ENCODE measurements around the gene RBBP7. TPM values are rescaled to one million over a fixed set of nuclear protein-coding genes. Genes with fewer than 3 reads are reported as not detected.

RBBP7 gene
- total RNA-seq, 1 experiment from 2014 or later, result 138 TPM

DNA sequence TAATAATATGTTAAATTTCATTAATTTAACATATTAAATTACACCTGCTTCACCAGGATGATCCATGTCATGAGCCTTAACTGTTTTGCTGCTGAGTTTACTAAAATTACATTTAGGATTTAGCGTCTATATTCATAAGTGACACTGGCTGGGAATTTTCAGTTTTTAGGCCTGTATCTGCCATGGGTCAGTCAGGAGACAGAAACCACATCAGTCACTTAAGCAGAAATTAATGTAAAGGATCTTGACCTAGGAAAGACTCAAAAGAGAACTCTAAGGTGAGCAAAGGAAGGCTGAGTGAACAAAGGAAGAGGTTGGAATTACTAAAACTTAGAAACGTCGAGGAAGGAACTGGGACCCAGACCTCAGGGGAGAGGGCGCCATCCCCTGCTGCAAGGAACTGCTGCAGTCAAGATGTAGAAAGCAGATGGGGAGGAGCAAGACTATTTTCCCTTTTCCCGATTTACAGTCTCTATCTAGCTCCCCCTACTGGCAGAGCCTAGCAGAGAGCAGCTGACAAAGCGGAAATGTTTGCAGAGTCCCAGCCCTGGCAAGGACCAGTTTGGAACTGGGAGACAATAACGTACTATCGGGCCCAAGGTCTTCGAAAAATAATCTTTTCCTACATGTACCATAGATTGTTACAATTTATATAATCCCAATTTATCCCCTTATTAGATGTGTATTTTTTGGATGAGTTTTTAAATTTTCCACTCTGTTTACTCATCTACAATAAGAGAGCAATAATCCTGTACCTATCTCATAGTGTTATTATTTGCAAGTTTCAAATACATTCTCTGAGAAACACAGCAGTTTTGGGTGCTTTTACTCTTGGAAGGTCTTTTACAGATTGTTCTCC is 22.6 kb upstream of the RBBP7 start:
- Histone ChIP-seq H3K4me2 (ENCODE audit: low read depth, low read length, poor library complexity, severe bottlenecking) (peak overlapping the region; percentile 54), H3K79me2 (ENCODE audit: low read length) (no peaks in the 10 kb centered on the region), H3K4me3 (ENCODE audit: low read length) (no peak overlapping the region), H3K27ac (ENCODE audit: low read length) (no peak overlapping the region), H3K9me2 (replicated peaks; ENCODE audit: insufficient read depth, low read length) (no peaks in the 10 kb centered on the region), H4K20me1 (ENCODE audit: insufficient read depth, low read depth, low read length) (no peaks in the 10 kb centered on the region), H3K4me1 (ENCODE audit: low read length) (peaks cover 8% of the 10 kb centered on the region), H3K36me3 (ENCODE audit: insufficient read depth, low read length) (no peaks in the 10 kb centered on the region), H3K27me3 (ENCODE audit: low read length) (no peaks in the 10 kb centered on the region), H2AFZ (ENCODE audit: low read length) (peak overlapping the region; percentile 96; the same call in 1 of the 2 replicates), H3K9me3 (ENCODE audit: low read length) (no peaks in the 10 kb centered on the region), H3K9ac (ENCODE audit: low read length) (peak overlapping the region; percentile 46; the same call in 1 of the 2 replicates)
- peak; percentile 93 for DNase-seq

GRCh38 chrX:16885628-16886027 is 15.5 kb upstream of the RBBP7 start:
- no peak overlapping the region for H3K4me3 ChIP-seq (ENCODE audit: low read length)
- H3K36me3 ChIP-seq (ENCODE audit: insufficient read depth, low read length), result no peaks in the 10 kb centered on the region

DNA sequence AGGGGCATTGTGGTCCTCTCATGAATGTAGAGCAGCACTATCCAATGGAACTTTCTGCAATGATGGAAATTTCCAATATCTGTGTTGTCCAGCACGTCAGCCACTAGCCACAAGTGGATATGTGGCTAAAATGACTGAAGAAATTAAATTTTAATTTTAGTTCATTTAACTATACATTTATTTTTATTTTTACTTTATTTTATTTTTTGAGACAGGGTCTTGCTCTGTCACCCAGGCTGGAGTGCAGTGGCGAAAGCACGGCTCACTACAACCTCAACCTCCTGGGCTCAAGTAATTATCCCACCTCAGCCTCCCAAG is 13.3 kb upstream of the RBBP7 start:
- H3K27me3 ChIP-seq (ENCODE audit: low read length), result no peaks in the 10 kb centered on the region
- no peak overlapping the region for H3K9ac ChIP-seq (ENCODE audit: low read length)
- H3K9me3 ChIP-seq (ENCODE audit: low read length), result no peaks in the 10 kb centered on the region
- H3K27ac ChIP-seq (ENCODE audit: low read length), result no peak overlapping the region
- no peak for DNase-seq
- H2AFZ ChIP-seq (ENCODE audit: low read length), result no peak overlapping the region
- no peaks in the 10 kb centered on the region for H3K36me3 ChIP-seq (ENCODE audit: insufficient read depth, low read length)
- peak overlapping the region; percentile 69 for H3K4me2 ChIP-seq (ENCODE audit: low read depth, low read length, poor library complexity, severe bottlenecking)
- H3K79me2 ChIP-seq (ENCODE audit: low read length), result no peaks in the 10 kb centered on the region
- H3K4me1 ChIP-seq (ENCODE audit: low read length), result peaks cover 24% of the 10 kb centered on the region
- no peaks in the 10 kb centered on the region for H4K20me1 ChIP-seq (ENCODE audit: insufficient read depth, low read depth, low read length)
- no peaks in the 10 kb centered on the region for H3K9me2 ChIP-seq (replicated peaks; ENCODE audit: insufficient read depth, low read length)
- H3K4me3 ChIP-seq (ENCODE audit: low read length), result no peak overlapping the region

More at GRCh38 chrX:16885628-16886027, 15.5 kb upstream of the RBBP7 start:
- peak; percentile 72 for DNase-seq
- no peak overlapping the region for H3K4me2 ChIP-seq (ENCODE audit: low read depth, low read length, poor library complexity, severe bottlenecking)
- peaks cover 24% of the 10 kb centered on the region for H3K4me1 ChIP-seq (ENCODE audit: low read length)
- no peaks in the 10 kb centered on the region for H3K79me2 ChIP-seq (ENCODE audit: low read length)
- no peaks in the 10 kb centered on the region for H3K9me2 ChIP-seq (replicated peaks; ENCODE audit: insufficient read depth, low read length)
- no peak overlapping the region for H3K27ac ChIP-seq (ENCODE audit: low read length)
- no peak overlapping the region for H2AFZ ChIP-seq (ENCODE audit: low read length)
- H3K9ac ChIP-seq (ENCODE audit: low read length), result no peak overlapping the region
- no peaks in the 10 kb centered on the region for H3K9me3 ChIP-seq (ENCODE audit: low read length)
- H4K20me1 ChIP-seq (ENCODE audit: insufficient read depth, low read depth, low read length), result no peaks in the 10 kb centered on the region
- no peaks in the 10 kb centered on the region for H3K27me3 ChIP-seq (ENCODE audit: low read length)

DNA sequence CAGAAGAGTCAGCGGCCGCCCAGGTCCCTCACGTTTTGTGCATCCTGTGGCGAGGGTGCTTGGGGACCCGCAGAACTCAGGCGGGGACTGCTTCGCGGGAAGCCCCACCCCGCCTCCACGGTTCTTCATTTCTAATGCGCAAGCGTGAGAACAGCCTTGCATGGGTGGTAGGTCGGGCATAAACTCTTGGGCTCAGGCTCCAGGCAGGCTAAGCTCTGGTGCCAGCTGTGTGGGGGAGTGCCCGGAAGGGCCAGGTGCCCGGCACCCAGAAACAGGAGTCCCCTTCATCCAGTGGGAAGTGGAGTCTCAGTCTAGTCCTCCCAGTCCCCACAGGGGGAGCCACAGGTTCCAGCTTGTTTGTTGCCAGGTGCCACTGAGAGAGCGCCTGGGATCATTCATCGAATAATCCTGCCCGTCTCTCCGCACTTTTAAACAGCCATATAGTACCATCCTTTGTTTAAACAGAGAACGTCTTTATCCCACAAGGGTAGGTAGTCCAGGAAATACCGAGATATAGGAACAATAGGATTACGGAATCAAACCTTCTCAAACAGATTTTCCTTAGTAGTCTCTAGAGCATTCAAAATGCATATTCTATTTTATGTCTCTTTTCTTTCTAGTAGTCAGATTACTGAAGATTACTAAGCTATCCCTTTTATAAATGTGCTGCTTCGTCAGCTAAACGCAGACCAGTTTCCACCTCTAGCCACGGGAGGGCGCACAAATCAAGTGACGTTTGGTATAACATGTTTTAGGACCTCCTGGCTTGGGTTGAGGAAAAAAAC is 12.7 kb upstream of the RBBP7 start:
- peak overlapping the region; percentile 44; the same call in 1 of the 2 replicates for H2AFZ ChIP-seq (ENCODE audit: low read length)
- peak; percentile 93 for DNase-seq
- H3K9me3 ChIP-seq (ENCODE audit: low read length), result no peaks in the 10 kb centered on the region
- H4K20me1 ChIP-seq (ENCODE audit: insufficient read depth, low read depth, low read length), result no peaks in the 10 kb centered on the region
- peak overlapping the region; percentile 69 for H3K4me2 ChIP-seq (ENCODE audit: low read depth, low read length, poor library complexity, severe bottlenecking)
- no peaks in the 10 kb centered on the region for H3K9me2 ChIP-seq (replicated peaks; ENCODE audit: insufficient read depth, low read length)
- H3K36me3 ChIP-seq (ENCODE audit: insufficient read depth, low read length), result no peaks in the 10 kb centered on the region
- H3K27ac ChIP-seq (ENCODE audit: low read length), result peak overlapping the region; percentile 60
- H3K9ac ChIP-seq (ENCODE audit: low read length), result peak overlapping the region; percentile 51
- H3K79me2 ChIP-seq (ENCODE audit: low read length), result no peaks in the 10 kb centered on the region
- H3K27me3 ChIP-seq (ENCODE audit: low read length), result no peaks in the 10 kb centered on the region
- peaks cover 24% of the 10 kb centered on the region for H3K4me1 ChIP-seq (ENCODE audit: low read length)
- H3K4me3 ChIP-seq (ENCODE audit: low read length), result peak overlapping the region; percentile 48

DNA sequence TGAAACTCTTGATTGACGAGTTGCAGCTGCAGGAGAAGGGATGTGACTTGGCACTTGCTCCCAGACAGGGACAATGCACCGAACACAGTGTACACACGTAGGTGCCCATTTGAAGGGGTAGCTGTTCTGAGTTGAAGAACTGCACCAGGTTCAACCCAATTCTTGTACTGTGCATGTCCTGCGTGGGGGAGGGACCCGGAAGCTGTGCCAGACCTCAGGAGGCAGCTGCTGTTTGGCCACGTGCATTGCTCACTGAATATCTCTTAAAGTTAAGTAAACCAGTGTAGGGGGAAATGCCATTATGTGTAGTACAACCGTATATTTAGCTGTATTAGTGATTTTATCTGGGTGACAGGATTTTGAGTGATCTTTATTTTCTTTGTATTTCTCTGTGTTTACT is 12.0 kb upstream of the RBBP7 start:
- Histone ChIP-seq H3K36me3 (ENCODE audit: insufficient read depth, low read length) (no peaks in the 10 kb centered on the region), H3K4me3 (ENCODE audit: low read length) (peak overlapping the region; percentile 48), H3K4me1 (ENCODE audit: low read length) (peaks cover 24% of the 10 kb centered on the region), H3K27me3 (ENCODE audit: low read length) (no peaks in the 10 kb centered on the region), H3K27ac (ENCODE audit: low read length) (peak overlapping the region; percentile 60; the same call in 1 of the 2 replicates), H3K9me3 (ENCODE audit: low read length) (no peaks in the 10 kb centered on the region), H3K9ac (ENCODE audit: low read length) (peak overlapping the region; percentile 51), H3K9me2 (replicated peaks; ENCODE audit: insufficient read depth, low read length) (no peaks in the 10 kb centered on the region), H3K79me2 (ENCODE audit: low read length) (no peaks in the 10 kb centered on the region), H3K4me2 (ENCODE audit: low read depth, low read length, poor library complexity, severe bottlenecking) (peak overlapping the region; percentile 69), H4K20me1 (ENCODE audit: insufficient read depth, low read depth, low read length) (no peaks in the 10 kb centered on the region), H2AFZ (ENCODE audit: low read length) (peak overlapping the region; percentile 24; the same call in 1 of the 2 replicates)
- peak; percentile 76 for DNase-seq

DNA sequence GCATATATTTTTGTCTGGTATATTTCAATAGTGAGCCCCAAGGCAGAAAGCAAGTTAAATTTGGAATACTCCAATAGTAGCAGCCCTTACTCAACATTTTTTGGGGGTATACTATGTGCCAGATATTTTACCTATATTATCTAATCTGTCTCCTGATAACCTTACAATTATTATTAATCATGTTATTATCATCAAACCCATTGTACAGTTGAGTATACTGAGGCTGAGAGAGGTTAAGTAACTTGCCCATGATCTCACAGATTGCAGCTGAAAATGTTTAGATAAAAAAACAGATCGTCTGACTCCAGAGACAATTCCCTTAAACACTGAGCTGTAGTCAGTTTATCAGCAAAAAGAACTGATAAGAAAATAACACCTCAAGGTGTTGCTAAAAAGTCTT is 6.5 kb upstream of the RBBP7 start:
- Histone ChIP-seq H3K9me3 (ENCODE audit: low read length) (no peaks in the 10 kb centered on the region), H3K4me3 (ENCODE audit: low read length) (no peak overlapping the region), H3K36me3 (ENCODE audit: insufficient read depth, low read length) (no peaks in the 10 kb centered on the region), H3K27me3 (ENCODE audit: low read length) (no peaks in the 10 kb centered on the region), H3K27ac (ENCODE audit: low read length) (no peak overlapping the region), H3K9ac (ENCODE audit: low read length) (no peak overlapping the region), H3K4me1 (ENCODE audit: low read length) (peaks cover 6% of the 10 kb centered on the region), H3K4me2 (ENCODE audit: low read depth, low read length, poor library complexity, severe bottlenecking) (no peak overlapping the region), H2AFZ (ENCODE audit: low read length) (no peak overlapping the region), H3K9me2 (replicated peaks; ENCODE audit: insufficient read depth, low read length) (no peaks in the 10 kb centered on the region), H4K20me1 (ENCODE audit: insufficient read depth, low read depth, low read length) (no peaks in the 10 kb centered on the region), H3K79me2 (ENCODE audit: low read length) (no peaks in the 10 kb centered on the region)
- no peak for DNase-seq

GRCh38 chrX:16874458-16875095 is 4.4 kb upstream of the RBBP7 start:
- Histone ChIP-seq H3K36me3 (ENCODE audit: insufficient read depth, low read length) (no peaks in the 10 kb centered on the region), H3K9me3 (ENCODE audit: low read length) (no peaks in the 10 kb centered on the region), H3K27ac (ENCODE audit: low read length) (no peak overlapping the region), H4K20me1 (ENCODE audit: insufficient read depth, low read depth, low read length) (no peaks in the 10 kb centered on the region), H3K4me2 (ENCODE audit: low read depth, low read length, poor library complexity, severe bottlenecking) (no peak overlapping the region), H3K4me3 (ENCODE audit: low read length) (no peak overlapping the region), H3K27me3 (ENCODE audit: low read length) (no peaks in the 10 kb centered on the region), H3K9me2 (replicated peaks; ENCODE audit: insufficient read depth, low read length) (no peaks in the 10 kb centered on the region), H3K79me2 (ENCODE audit: low read length) (peaks cover under 1% of the 10 kb centered on the region), H3K4me1 (ENCODE audit: low read length) (peaks cover 16% of the 10 kb centered on the region), H3K9ac (ENCODE audit: low read length) (no peak overlapping the region), H2AFZ (ENCODE audit: low read length) (no peak overlapping the region)
- no peak for DNase-seq

DNA sequence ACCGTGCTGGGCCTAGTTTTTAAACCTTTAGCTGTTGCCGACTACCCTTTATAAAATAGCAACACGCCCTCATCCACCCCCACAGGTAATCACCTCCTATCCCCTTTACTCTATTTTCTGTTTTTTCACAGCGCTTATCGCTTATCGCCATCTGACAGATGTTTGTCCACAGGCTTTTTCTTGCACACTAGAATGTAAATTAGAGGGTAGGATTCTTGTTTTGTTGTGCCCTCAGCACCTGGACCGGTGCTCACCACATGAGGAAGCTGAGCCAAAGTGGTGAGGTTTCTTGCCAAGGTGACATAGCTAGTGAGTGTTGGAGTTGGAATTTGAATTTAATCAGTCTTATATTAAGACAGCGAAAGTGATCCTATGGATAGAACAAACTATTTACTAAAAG is 2.9 kb upstream of the RBBP7 start:
- H3K4me1 ChIP-seq (ENCODE audit: low read length), result peaks cover 24% of the 10 kb centered on the region
- H3K4me2 ChIP-seq (ENCODE audit: low read depth, low read length, poor library complexity, severe bottlenecking), result no peak overlapping the region
- H2AFZ ChIP-seq (ENCODE audit: low read length), result no peak overlapping the region
- no peak for DNase-seq
- no peak overlapping the region for H3K27ac ChIP-seq (ENCODE audit: low read length)
- H3K9me2 ChIP-seq (replicated peaks; ENCODE audit: insufficient read depth, low read length), result no peaks in the 10 kb centered on the region
- H3K9ac ChIP-seq (ENCODE audit: low read length), result no peak overlapping the region
- H3K27me3 ChIP-seq (ENCODE audit: low read length), result no peaks in the 10 kb centered on the region
- H4K20me1 ChIP-seq (ENCODE audit: insufficient read depth, low read depth, low read length), result no peaks in the 10 kb centered on the region; the same call in 1 of the 2 replicates
- H3K79me2 ChIP-seq (ENCODE audit: low read length), result peaks cover 15% of the 10 kb centered on the region
- H3K36me3 ChIP-seq (ENCODE audit: insufficient read depth, low read length), result peaks cover 4% of the 10 kb centered on the region
- no peak overlapping the region for H3K4me3 ChIP-seq (ENCODE audit: low read length)
- no peaks in the 10 kb centered on the region for H3K9me3 ChIP-seq (ENCODE audit: low read length)

All from Karpas-422 (cell line).